Right cardiac atrium (tissue), 5 donors: ENCODE measurements around the gene S100P. TPM values are rescaled to one million over a fixed set of nuclear protein-coding genes. Genes with fewer than 3 reads are reported as not detected.
"Not testable (repeated sequence)": the region's sequence is repeated elsewhere in the genome, so short reads cannot be mapped to it uniquely, and the experiment has no call there.

Experiments used
- ATAC-seq, 2 donors: fragments of 200-7000 bp; cut with Tn5 transposase; one replicate each; pipeline versions ENCODE4 v1.8.0 to v1.9.1; 2020; ENCODE audit warnings: moderate library complexity in 2 of 2, mild to moderate bottlenecking in 1 of 2
- DNase-seq, 3 donors: peaks; one replicate each; pipeline ENCODE4 v3.0.0-alpha.2; 2020
- H3K27ac ChIP-seq: one replicate; pipeline ENCODE4 v1.5.1; 2013; ENCODE audit warnings: mild to moderate bottlenecking, low read length, control low read depth, moderate library complexity
- H3K27me3 ChIP-seq: one replicate; pipeline ENCODE4 v1.6.1; 2013; ENCODE audit not compliant: control insufficient read depth, insufficient read depth
- H3K4me1 ChIP-seq: one replicate; pipeline ENCODE4 v1.6.1; 2013; ENCODE audit warnings: low read length; ENCODE audit not compliant: control insufficient read depth, insufficient read depth
- H3K4me3 ChIP-seq: one replicate; pipeline ENCODE4 v1.5.1; 2013; ENCODE audit warnings: low read length, control low read depth
- H3K9me3 ChIP-seq: one replicate; pipeline ENCODE4 v1.6.1; 2013; ENCODE audit warnings: low read length; ENCODE audit not compliant: control insufficient read depth
- WGBS: extraction: QIAGEN DNeasy Blood & Tissue Kit; methylation state at CpG from one replicate; pipeline ENCODE4 v1.1.7; 2013; 5-methylcytosine and 5-hydroxymethylcytosine counted together
- intact Hi-C, 4 donors: fragments of 100-400 bp; cut with DNase I; formaldehyde crosslinking; loops; one replicate each; pipeline versions ENCODE4 v1.11.0 to v1.14.0; 2022 to 2023
- long read RNA-seq, 4 donors: library from polyadenylated mRNA; unstranded; transcript quantifications; one replicate each; pipeline ENCODE4 v2.0.0, GENCODE V29; 2020 to 2021
- polyA plus RNA-seq: library from polyadenylated mRNA; stranded (reverse); fragments of 200-250 nt; gene quantifications from one replicate; pipeline ENCODE4 v1.2.3, GENCODE V29; 2013
- total RNA-seq, 4 donors: library from RNA; stranded (reverse); fragmentation: NEBNext Ultra II Directional; extraction: Animal tissue kit (Norgen Biotek cat#: 25700); gene quantifications; one replicate each; pipeline ENCODE4 v1.2.1, GENCODE V29; 2021
- donor health status: healthy with polysubstance abuse.
- donor health status: DM: no; HTN: yes; CAD: no.
- donor health status: DM: no; HTN: no; CAD: no.
- donor health status: DM: no; HTN: yes; CAD: no; lungs with severe emphysema.
- donor health status: DM: yes; HTN: yes; CAD: no.

The S100P gene
- total RNA-seq = 1 to 10 TPM in 1 of 4 donors, not detected in 3; 1.5 TPM
- 0.16 TPM for polyA plus RNA-seq
- long read RNA-seq, donor 1 = 0 reads
- long read RNA-seq, donor 2 = 0 reads
- long read RNA-seq, donor 3 = 0 reads
- long read RNA-seq, donor 4 = 0 reads

DNA sequence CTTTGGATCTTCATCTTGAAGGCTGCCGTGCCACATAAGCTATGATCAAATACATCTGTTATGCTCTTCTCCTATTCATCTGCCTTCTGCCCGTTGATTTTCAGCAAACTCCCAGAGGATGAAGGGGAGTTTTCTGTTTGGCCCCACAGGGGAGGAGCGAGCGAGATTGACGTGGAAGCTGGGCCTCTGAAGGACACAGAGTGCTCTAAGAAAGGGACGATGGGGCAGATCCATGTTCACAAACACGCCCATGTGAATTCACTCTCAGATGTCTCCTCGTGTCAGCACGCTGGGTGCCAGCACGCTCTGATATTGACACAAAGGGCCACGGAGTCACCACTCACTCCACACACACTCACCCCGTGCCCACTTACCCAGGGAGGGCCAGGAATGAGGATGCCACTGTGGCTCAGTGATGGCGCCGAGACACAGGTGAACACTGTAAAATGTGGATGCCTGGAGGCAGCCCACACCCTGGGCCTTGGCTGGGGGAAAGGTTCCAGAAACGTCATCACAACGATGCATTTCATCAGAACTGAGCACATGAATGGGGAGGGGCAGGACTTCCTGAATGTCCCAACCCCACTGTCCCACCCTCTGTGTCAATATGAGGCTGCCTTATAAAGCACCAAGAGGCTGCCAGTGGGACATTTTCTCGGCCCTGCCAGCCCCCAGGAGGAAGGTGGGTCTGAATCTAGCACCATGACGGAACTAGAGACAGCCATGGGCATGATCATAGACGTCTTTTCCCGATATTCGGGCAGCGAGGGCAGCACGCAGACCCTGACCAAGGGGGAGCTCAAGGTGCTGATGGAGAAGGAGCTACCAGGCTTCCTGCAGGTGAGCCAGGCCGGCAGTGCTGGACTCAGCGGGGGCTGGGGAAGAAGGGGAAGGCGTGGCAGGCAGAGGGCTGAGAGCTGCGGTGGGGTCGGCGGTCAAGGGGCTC is at the start of gene S100P:
Gene S100P (plus strand): TSS at position 648 of the 946 bp plus-strand sequence. CDS start 55 bp downstream, at position 703.
- ATAC-seq = peak in 1 of 2 donors; percentile 25
- Histone ChIP-seq H3K4me3 (no peak within 1 kb of the TSS), H3K27me3 (no peaks in the 10 kb centered on the region), H3K9me3 (no peaks in the 10 kb centered on the region), H3K27ac (no peak within 1 kb of the TSS), H3K4me1 (peaks cover 12% of the 10 kb centered on the region)
- DNase-seq = no peak
- WGBS = 80% methylated on average over 29 of the region's 29 CpGs
- intact Hi-C loops = no loop called here

- WGBS = 71% methylated on average over 5 of the region's 5 CpGs
- Histone ChIP-seq H3K27ac (no peak overlapping the region), H3K4me1 (peaks cover 7% of the 10 kb centered on the region), H3K4me3 (no peak overlapping the region), H3K9me3 (no peaks in the 10 kb centered on the region), H3K27me3 (no peaks in the 10 kb centered on the region)
- DNase-seq (no peak), ATAC-seq (no peak)
- intact Hi-C loops = no loop called here
These were observed 48.7 kb upstream of the S100P start for GRCh38 chr4:6644792-6645530.

DNA sequence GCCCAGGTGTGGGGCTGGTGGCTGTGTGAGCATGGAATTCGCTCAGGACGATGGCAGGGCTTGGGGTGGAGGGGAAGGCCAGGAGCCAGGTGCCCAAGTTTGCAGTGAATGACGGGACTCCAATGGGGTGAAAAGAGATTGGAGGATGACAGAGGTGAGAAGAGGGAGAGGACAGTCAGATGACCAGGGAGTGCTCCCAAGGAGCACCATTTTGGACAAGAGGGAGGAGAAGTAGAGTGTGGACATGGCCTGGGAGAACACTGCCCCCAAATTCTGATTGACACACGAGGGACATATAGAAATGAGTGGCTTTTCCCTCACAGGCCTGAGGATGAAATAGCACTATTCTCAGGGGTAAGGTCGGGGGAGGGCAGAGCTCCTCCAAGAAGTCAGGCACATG is 46.5 kb upstream of the S100P start:
- no peaks in the 10 kb centered on the region for H3K9me3 ChIP-seq
- DNase-seq = no peak
- no peak overlapping the region for H3K27ac ChIP-seq
- peaks cover 5% of the 10 kb centered on the region for H3K4me1 ChIP-seq
- ATAC-seq = no peak
- H3K4me3 ChIP-seq = no peak overlapping the region
- WGBS = 84% methylated on average over 5 of the region's 5 CpGs
- H3K27me3 ChIP-seq = no peaks in the 10 kb centered on the region
- intact Hi-C loops = no loop called here

DNA sequence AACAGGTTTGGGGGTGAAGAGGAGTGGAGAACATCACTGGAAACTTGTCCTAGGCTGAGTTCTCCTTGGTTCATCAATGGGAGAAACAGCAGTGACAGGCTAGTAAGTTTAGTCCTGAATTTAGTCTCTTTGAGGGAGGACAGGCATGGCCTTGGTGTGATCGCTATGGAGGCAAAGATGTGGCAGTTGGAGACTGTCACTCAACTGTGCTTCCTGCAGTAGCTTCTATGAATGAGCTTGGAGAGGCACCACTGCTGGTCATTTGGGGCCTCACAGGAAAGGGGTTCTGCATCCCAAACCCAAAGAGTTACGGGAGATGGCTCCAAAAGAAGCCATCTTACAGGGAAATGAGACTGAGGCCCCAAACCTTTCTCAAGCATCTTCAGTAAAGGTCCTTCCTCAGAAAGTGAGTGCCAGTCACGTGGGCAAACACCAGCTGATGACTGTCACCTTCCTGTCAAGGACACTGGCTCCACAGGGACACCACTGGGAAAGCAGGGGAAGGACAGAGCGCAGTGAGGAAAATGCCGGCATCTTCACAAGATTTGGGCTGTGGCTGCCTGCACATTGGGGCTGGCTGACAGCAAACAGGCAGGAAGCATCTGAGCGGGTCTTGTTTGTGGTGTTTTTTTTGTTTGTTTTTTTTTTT is 46.0 kb upstream of the S100P start:
- Histone ChIP-seq H3K4me1 (peaks cover 4% of the 10 kb centered on the region), H3K9me3 (no peaks in the 10 kb centered on the region), H3K27ac (no peak overlapping the region), H3K4me3 (no peak overlapping the region), H3K27me3 (no peaks in the 10 kb centered on the region)
- intact Hi-C loops = no loop called here
- DNase-seq = no peak
- no peak for ATAC-seq
- 48% methylated on average over 6 of the region's 6 CpGs for WGBS

DNA sequence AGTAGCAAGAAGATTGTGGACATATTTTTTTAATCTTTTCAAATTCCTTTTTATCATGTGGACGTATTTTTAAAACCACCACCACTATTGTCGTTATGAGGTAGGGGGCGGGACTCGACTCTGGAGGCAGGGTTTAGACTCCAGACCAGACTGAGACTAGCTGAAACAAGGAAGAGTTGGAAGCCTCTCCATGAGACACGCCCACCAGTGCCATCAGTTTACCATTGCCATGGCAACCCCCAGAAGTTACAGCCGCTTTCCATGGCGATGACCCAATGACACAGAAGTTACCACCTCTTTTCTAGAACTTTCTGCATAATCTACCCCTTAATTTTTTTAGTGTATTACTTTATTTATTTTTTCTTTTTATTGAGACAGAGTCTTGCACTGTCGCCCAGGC is 44.5 kb upstream of the S100P start:
- H3K9me3 ChIP-seq = no peaks in the 10 kb centered on the region
- ATAC-seq (no peak), DNase-seq (no peak)
- intact Hi-C loops = no loop called here
- 88% methylated on average over 8 of the region's 8 CpGs for WGBS
- H3K4me3 ChIP-seq = no peak overlapping the region
- no peaks in the 10 kb centered on the region for H3K4me1 ChIP-seq
- H3K27ac ChIP-seq = no peak overlapping the region
- H3K27me3 ChIP-seq = no peaks in the 10 kb centered on the region

DNA sequence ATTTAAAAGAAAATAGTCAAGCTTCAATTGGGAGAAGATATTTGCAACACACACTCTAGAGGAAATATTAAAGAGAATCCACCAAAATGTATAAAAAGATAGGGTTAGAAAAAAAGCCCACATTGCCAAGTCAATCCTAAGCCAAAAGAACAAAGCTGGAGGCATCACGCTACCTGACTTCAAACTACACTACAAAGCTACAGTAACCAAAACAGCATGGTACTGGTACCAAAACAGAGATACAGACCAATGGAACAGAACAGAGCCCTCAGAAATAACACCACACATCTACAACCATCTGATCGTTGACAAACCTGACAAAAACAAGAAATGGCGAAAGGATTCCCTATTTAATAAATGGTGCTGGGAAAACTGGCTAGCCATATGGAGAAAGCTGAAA is 39.5 kb upstream of the S100P start:
- 44% methylated on average over 2 of the region's 3 CpGs for WGBS
- ATAC-seq, intact Hi-C loops, DNase-seq, H3K4me1 ChIP-seq, H3K27me3 ChIP-seq, H3K4me3 ChIP-seq, H3K27ac ChIP-seq, H3K9me3 ChIP-seq: not testable (repeated sequence)

- H3K4me1 ChIP-seq, H3K4me3 ChIP-seq, intact Hi-C loops, H3K9me3 ChIP-seq, DNase-seq, ATAC-seq, H3K27me3 ChIP-seq, H3K27ac ChIP-seq: not testable (repeated sequence)
- 89% methylated on average over 2 of the region's 2 CpGs for WGBS
These were observed 38.4 kb upstream of the S100P start for GRCh38 chr4:6655291-6655690.

- 90% methylated on average over 5 of the region's 5 CpGs for WGBS
- no peak for DNase-seq
- Histone ChIP-seq H3K9me3 (no peaks in the 10 kb centered on the region), H3K27ac (no peak overlapping the region), H3K4me3 (no peak overlapping the region), H3K4me1 (no peaks in the 10 kb centered on the region), H3K27me3 (no peaks in the 10 kb centered on the region)
- ATAC-seq = no peak
- intact Hi-C loops = no loop called here
These were observed 37.8 kb upstream of the S100P start for GRCh38 chr4:6655924-6656323.

DNA sequence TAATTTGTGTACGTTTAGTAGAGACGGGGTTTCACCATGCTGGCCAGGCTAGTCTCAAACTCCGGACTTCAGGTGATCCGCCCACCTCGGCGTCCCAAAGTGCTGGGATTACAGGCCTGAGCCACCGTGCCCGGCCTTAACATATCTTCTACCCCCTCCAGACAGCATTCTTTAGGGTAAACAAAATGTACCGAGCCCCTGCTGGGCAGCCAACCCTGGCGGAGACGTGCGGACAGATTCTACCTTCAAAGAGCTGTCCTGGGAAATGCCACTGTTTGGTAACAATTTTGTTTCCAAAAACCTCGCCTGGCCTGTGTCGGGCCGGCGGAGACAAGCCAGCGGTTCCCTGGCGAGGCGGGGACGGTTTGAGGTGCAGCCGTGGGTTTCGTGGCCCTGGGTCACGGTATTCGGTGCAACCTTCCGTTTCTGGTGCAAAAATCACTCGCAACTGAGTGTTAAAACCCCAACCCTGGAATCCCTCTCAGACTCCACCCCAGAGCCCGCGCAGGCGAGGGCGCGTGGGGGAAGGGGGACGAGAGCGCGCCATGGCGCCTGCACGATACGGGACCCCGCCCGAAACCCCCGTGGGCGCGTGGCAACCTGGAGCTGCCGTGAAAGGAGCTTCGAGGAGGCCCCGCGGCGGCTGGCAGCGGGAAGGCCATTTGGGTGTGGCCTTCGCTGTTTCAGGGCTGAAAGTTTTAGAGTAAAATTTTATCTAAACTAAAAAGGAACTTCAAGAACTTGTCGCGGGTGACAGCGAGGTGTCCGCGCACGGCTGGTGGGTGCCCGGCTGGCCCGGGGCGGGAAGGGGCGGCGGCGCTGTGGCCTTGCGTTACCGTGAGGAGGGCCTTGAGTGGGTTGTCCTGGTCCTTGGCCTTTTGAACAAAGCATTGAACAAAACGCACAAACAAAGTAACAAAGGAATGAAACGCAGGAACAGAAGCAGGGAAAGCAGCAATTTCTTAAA is 36.2 kb upstream of the S100P start:
- Histone ChIP-seq H3K27me3 (no peaks in the 10 kb centered on the region), H3K9me3 (no peaks in the 10 kb centered on the region), H3K27ac (no peak overlapping the region), H3K4me3 (no peak overlapping the region), H3K4me1 (no peaks in the 10 kb centered on the region)
- 83% methylated on average over 65 of the region's 65 CpGs for WGBS
- intact Hi-C loops = no loop called here
- no peak for DNase-seq
- ATAC-seq = no peak

- intact Hi-C loops = no loop called here
- WGBS = 80% methylated on average over 7 of the region's 7 CpGs
- ATAC-seq (peak; percentile 11 to 45), DNase-seq (no peak)
- no peaks in the 10 kb centered on the region for H3K9me3 ChIP-seq
- H3K27ac ChIP-seq = no peak overlapping the region
- H3K27me3 ChIP-seq = no peaks in the 10 kb centered on the region
- H3K4me3 ChIP-seq = no peak overlapping the region
- no peaks in the 10 kb centered on the region for H3K4me1 ChIP-seq
These were observed 35.5 kb upstream of the S100P start for GRCh38 chr4:6658209-6658595.
